Uterus (tissue), 2 donors: Measurements from ENCODE around the gene SPATA18.

ENCODE experiments used
- CTCF ChIP-seq, 4 experiments: fragments of 200-600 bp in 2 of 4; fragments of 450-650 bp in 2 of 4; sonication (generic) in 2 of 4; IDR thresholded peaks; one replicate each; pipeline ENCODE4 v1.5.1; 2016 to 2019; ENCODE audit warnings: antibody characterized with exemption in 4 of 4, mild to moderate bottlenecking in 2 of 4, moderate library complexity in 1 of 4
- POLR2A ChIP-seq, 2 donors: fragments of 450-650 bp; IDR thresholded peaks; one replicate each; pipeline ENCODE4 v1.6.1; 2016; ENCODE audit warnings: antibody characterized with exemption in 2 of 2, mild to moderate bottlenecking in 1 of 2, moderate library complexity in 1 of 2

DNA sequence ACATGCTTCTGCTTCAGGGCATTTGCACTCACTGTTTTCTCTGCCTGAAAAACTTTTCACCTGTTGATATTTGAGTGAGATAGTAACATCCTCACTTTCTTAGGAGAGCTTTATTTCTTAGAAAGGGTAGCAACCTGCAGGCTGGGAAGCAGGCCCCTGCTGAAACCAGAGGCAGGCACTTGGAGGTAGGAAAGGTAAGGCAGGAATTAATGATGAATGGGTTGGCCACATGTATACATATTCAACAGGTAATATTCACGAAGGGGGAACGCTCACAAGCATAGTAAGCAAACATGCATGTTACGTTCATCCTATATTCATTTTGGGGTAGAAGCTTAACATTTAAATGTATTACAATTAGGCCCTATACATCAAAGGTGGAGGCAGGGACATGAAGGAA lies 3.1 kb downstream of the SPATA18 start:
- TF ChIP-seq POLR2A (IDR thresholded peaks at IDR 0.05) (no peak), CTCF (IDR thresholded peaks at IDR 0.05) (no peak)
